Transverse colon (tissue), 4 donors: ENCODE results near the gene RSRC1. TPM values are rescaled to one million over a fixed set of nuclear protein-coding genes. Genes with fewer than 3 reads are reported as not detected.

ENCODE experiments used
- DNase-seq: peaks from one replicate; pipeline ENCODE4 v3.0.0-alpha.2; 2019
- H3K27ac ChIP-seq, 4 donors: fragments of 200-600 bp; sonication (generic); 2 replicates each; pipeline ENCODE4 v1.5.1; 2016 to 2018; ENCODE audit warnings: inconsistent platforms in 4 of 4
- H3K27me3 ChIP-seq: fragments of 200-600 bp; sonication (generic); 2 replicates; pipeline ENCODE4 v1.5.1; 2017; ENCODE audit warnings: inconsistent platforms
- H3K36me3 ChIP-seq, 4 donors: fragments of 200-600 bp; sonication (generic); 2 replicates each; pipeline ENCODE4 v1.5.1; 2017 to 2019; ENCODE audit warnings: inconsistent platforms in 4 of 4
- H3K4me1 ChIP-seq, 4 donors: fragments of 200-600 bp; sonication (generic); 2 replicates each; pipeline ENCODE4 v1.5.1; 2017 to 2020; ENCODE audit warnings: inconsistent platforms in 4 of 4
- H3K4me3 ChIP-seq, 4 donors: fragments of 200-600 bp; sonication (generic); 1 replicate in 1 of 4; 2 replicates in 3 of 4; pipeline versions ENCODE4 v1.5.1 to v1.6.1; 2017 to 2019; ENCODE audit warnings: inconsistent platforms in 4 of 4
- H3K9me3 ChIP-seq, 2 donors: fragments of 200-600 bp; sonication (generic); 2 replicates each; pipeline ENCODE4 v1.5.1; 2017 to 2019; ENCODE audit warnings: inconsistent platforms in 2 of 2
- CTCF ChIP-seq, 5 experiments: fragments of 200-600 bp in 3 of 5; fragments of 450-650 bp in 2 of 5; sonication (generic) in 3 of 5; IDR thresholded peaks; 1 replicate in 2 of 5; 2 replicates in 3 of 5; pipeline ENCODE4 v1.5.1; 2016 to 2017; ENCODE audit warnings: antibody characterized with exemption in 5 of 5, inconsistent platforms in 3 of 5, mild to moderate bottlenecking in 2 of 5, moderate library complexity in 1 of 5
- EP300 ChIP-seq: sonication (generic); formaldehyde crosslinking; IDR thresholded peaks from one replicate; pipeline ENCODE4 v1.6.1; 2017; ENCODE audit warnings: antibody characterized with exemption, low read depth
- POLR2A ChIP-seq: fragments of 450-650 bp; IDR thresholded peaks from one replicate; pipeline ENCODE4 v1.6.1; 2016; ENCODE audit warnings: antibody characterized with exemption, mild to moderate bottlenecking, moderate library complexity
- POLR2AphosphoS5 ChIP-seq, 3 donors: sonication (generic); formaldehyde crosslinking; IDR thresholded peaks; one replicate each; pipeline ENCODE4 v1.6.1; 2016; ENCODE audit warnings: antibody characterized with exemption in 3 of 3
- WGBS, 2 donors: methylation state at CpG; one replicate each; pipeline ENCODE4 v1.1.5; 2018; ENCODE audit warnings: low coverage in 1 of 2; 5-methylcytosine and 5-hydroxymethylcytosine counted together
- in situ Hi-C, 4 donors: fragments of 200-750 bp; cut with MboI; loops; one replicate each; pipeline versions ENCODE4 v1.15.0 to v1.15.1; 2017; ENCODE audit warnings: low sequenced_read_pairs in 3 of 4, low pct_ligation_motif_present in 1 of 4, low pct_unique_long_range_greater_than_20kb in 1 of 4
- intact Hi-C: fragments of 100-400 bp; cut with DNase I; formaldehyde crosslinking; loops from one replicate; pipeline ENCODE4 v1.15.1; 2023; ENCODE audit warnings: low total_unique reads
- total RNA-seq, 4 donors: library from RNA; depleted of rRNA; stranded (reverse); fragments of >200 nt; gene quantifications; one replicate each; pipeline ENCODE4 v1.1.0, GENCODE V29; 2016

RSRC1 gene
- total RNA-seq, 4 donors from 2014 or later: 5.6 to 65.1 (median 37.1) TPM

- Histone ChIP-seq H3K4me3 (no peak overlapping the region), H3K27ac (no peak overlapping the region), H3K4me1 (no peaks in the 10 kb centered on the region), H3K9me3 (no peaks in the 10 kb centered on the region), H3K27me3 (no peaks in the 10 kb centered on the region), H3K36me3 (no peaks in the 10 kb centered on the region)
- no peak for DNase-seq
- intact Hi-C loops: no loop called here
- in situ Hi-C loops: no loop called here
- no peak for TF ChIP-seq CTCF (IDR thresholded peaks at IDR 0.05)
- TF ChIP-seq POLR2A: no peak
- TF ChIP-seq POLR2AphosphoS5 (IDR thresholded peaks at IDR 0.05): no peak
- TF ChIP-seq EP300: no peak
Observed at GRCh38 chr3:158160958-158161357, 51.1 kb downstream of the RSRC1 start.

- no peak for DNase-seq
- no peaks in the 10 kb centered on the region for H3K36me3 ChIP-seq
- H3K27ac ChIP-seq: no peak overlapping the region
- in situ Hi-C loops (no loop called here), intact Hi-C loops (no loop called here)
- H3K4me3 ChIP-seq: no peak overlapping the region
- TF ChIP-seq EP300 (no peak), POLR2A (no peak), CTCF (IDR thresholded peaks at IDR 0.05) (no peak), POLR2AphosphoS5 (IDR thresholded peaks at IDR 0.05) (no peak)
- 96 to 97% methylated on average over 4 to 5 of the region's 5 CpGs for WGBS, 2 donors
- peaks cover 0 to 11% (median 4%) of the 10 kb centered on the region in 4 donors for H3K4me1 ChIP-seq
- no peaks in the 10 kb centered on the region for H3K27me3 ChIP-seq
- no peaks in the 10 kb centered on the region for H3K9me3 ChIP-seq
Observed at GRCh38 chr3:158165141-158165655, 55.3 kb downstream of the RSRC1 start.

GRCh38 chr3:158165730-158166129 lies 55.8 kb downstream of the RSRC1 start:
- H3K4me1 ChIP-seq: peaks cover 0 to 11% (median 4%) of the 10 kb centered on the region in 4 donors
- no peak for DNase-seq
- no peaks in the 10 kb centered on the region for H3K27me3 ChIP-seq
- H3K4me3 ChIP-seq: no peak overlapping the region
- in situ Hi-C loops: no loop called here
- no peak for TF ChIP-seq POLR2AphosphoS5 (IDR thresholded peaks at IDR 0.05)
- TF ChIP-seq CTCF (IDR thresholded peaks at IDR 0.05): no peak
- no peak for TF ChIP-seq EP300
- no peak for TF ChIP-seq POLR2A
- intact Hi-C loops: no loop called here
- H3K9me3 ChIP-seq: no peaks in the 10 kb centered on the region
- H3K36me3 ChIP-seq: no peaks in the 10 kb centered on the region
- H3K27ac ChIP-seq: no peak overlapping the region

GRCh38 chr3:158166223-158166622 lies 56.3 kb downstream of the RSRC1 start:
- H3K27me3 ChIP-seq: no peaks in the 10 kb centered on the region
- intact Hi-C loops (no loop called here), in situ Hi-C loops (no loop called here)
- H3K27ac ChIP-seq: no peak overlapping the region
- H3K4me3 ChIP-seq: no peak overlapping the region
- no peaks in the 10 kb centered on the region for H3K36me3 ChIP-seq
- WGBS, 2 donors: 93 to 96% methylated on average over 2 of the region's 2 CpGs
- DNase-seq: no peak
- TF ChIP-seq POLR2A: no peak
- no peak for TF ChIP-seq CTCF (IDR thresholded peaks at IDR 0.05)
- TF ChIP-seq EP300: no peak
- no peak for TF ChIP-seq POLR2AphosphoS5 (IDR thresholded peaks at IDR 0.05)
- H3K9me3 ChIP-seq: no peaks in the 10 kb centered on the region
- H3K4me1 ChIP-seq: peaks cover 0 to 11% (median 4%) of the 10 kb centered on the region in 4 donors
